ENCODE measurements around the gene PYCR2. TPM values are rescaled to one million over a fixed set of nuclear protein-coding genes. Genes with fewer than 3 reads are reported as not detected.

The PYCR2 gene
- total RNA-seq, 2 donors from 2014 or later, result 34.0 to 61.6 TPM

DNA sequence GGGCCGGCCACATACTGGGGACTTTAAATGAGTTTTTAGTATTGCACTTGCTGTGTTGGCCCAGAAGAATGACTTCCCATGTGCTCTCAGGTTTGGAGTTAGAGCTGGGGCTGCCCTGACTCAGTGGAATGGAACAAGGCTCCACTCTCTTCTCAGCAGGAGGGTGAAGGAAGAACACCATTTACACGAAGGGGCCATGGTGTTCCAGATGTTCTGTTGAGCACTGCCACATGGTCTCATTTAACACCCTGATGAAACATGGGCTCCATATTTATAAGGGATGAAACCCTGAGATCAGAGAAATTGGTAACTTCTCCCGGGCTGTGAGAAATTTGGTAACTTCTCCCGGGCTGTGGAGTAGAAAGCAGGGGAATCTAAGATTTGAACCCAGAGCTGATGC lies 5.8 kb downstream of the PYCR2 start:
- intact Hi-C loops (cut with DNase I), result no loop called here
- H3K4me1 ChIP-seq, result peaks cover 3% of the 10 kb centered on the region
- no peak overlapping the region for H3K4me3 ChIP-seq
- H3K27me3 ChIP-seq, result no peaks in the 10 kb centered on the region
- H3K9ac ChIP-seq (ENCODE audit: low read depth in 2 of 2, low read length in 2 of 2), result no peak overlapping the region
- no peaks in the 10 kb centered on the region for H3K9me3 ChIP-seq
- H3K27ac ChIP-seq, result no peak overlapping the region
- TF ChIP-seq, protein P1, sequence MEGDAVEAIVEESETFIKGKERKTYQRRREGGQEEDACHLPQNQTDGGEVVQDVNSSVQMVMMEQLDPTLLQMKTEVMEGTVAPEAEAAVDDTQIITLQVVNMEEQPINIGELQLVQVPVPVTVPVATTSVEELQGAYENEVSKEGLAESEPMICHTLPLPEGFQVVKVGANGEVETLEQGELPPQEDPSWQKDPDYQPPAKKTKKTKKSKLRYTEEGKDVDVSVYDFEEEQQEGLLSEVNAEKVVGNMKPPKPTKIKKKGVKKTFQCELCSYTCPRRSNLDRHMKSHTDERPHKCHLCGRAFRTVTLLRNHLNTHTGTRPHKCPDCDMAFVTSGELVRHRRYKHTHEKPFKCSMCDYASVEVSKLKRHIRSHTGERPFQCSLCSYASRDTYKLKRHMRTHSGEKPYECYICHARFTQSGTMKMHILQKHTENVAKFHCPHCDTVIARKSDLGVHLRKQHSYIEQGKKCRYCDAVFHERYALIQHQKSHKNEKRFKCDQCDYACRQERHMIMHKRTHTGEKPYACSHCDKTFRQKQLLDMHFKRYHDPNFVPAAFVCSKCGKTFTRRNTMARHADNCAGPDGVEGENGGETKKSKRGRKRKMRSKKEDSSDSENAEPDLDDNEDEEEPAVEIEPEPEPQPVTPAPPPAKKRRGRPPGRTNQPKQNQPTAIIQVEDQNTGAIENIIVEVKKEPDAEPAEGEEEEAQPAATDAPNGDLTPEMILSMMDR (IDR thresholded peaks at IDR 0.05), result no peak
- H3K36me3 ChIP-seq, result no peaks in the 10 kb centered on the region
- DNase-seq, result no peak

DNA sequence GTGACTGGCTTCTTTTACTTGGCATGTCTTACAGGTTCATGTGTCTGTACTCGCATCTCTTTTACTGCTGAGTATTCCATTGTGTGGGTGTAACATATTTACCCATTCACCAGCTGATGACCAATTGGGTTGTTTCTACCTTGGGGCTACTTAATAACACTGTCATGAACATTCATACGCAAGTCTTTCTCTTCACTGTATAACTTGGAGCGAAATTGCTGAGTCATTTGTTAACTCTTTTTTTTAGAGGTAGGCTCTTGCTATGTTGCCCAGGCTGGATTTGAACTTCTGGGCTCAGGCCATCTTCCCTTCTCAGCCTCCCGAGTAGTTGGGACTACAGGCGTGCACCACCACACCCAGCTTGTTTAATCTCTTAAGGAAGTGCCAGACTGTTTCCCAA lies 6.5 kb downstream of the PYCR2 start:
- TF ChIP-seq, protein P1 (IDR thresholded peaks at IDR 0.05), result no peak
- H3K4me3 ChIP-seq, result no peak overlapping the region
- intact Hi-C loops (cut with DNase I), result no loop called here
- H3K9ac ChIP-seq (ENCODE audit: low read depth in 2 of 2, low read length in 2 of 2), result no peak overlapping the region
- no peak overlapping the region for H3K27ac ChIP-seq
- H3K36me3 ChIP-seq, result no peaks in the 10 kb centered on the region
- peaks cover 3% of the 10 kb centered on the region for H3K4me1 ChIP-seq
- H3K9me3 ChIP-seq, result no peaks in the 10 kb centered on the region
- DNase-seq, result no peak
- no peaks in the 10 kb centered on the region for H3K27me3 ChIP-seq

DNA sequence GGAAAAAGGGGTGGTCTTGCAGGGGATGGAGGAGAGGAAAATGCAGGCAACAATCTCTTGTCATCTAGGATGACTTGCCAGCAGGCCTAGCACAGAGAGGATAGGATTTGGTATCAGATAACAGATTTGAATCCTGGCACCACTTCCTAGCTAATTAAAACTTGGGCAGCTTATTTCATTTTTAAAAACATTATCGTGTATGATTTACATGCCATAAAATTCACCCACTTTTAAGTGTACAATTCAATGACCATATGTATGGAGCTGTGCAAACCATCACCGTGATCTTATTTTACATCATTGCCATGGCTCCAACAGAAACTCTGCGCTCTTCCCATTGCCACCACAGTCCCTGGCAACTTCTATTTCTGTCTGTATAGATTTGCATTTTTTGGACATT lies 6.9 kb downstream of the PYCR2 start:
- Histone ChIP-seq H3K36me3 (no peaks in the 10 kb centered on the region), H3K4me3 (no peak overlapping the region), H3K27ac (no peak overlapping the region), H3K4me1 (peaks cover under 1% of the 10 kb centered on the region), H3K27me3 (no peaks in the 10 kb centered on the region), H3K9me3 (no peaks in the 10 kb centered on the region), H3K9ac (ENCODE audit: low read depth in 2 of 2, low read length in 2 of 2) (no peak overlapping the region)
- intact Hi-C loops (cut with DNase I), result no loop called here
- no peak for DNase-seq
- TF ChIP-seq, protein P1 (IDR thresholded peaks at IDR 0.05), result no peak

DNA sequence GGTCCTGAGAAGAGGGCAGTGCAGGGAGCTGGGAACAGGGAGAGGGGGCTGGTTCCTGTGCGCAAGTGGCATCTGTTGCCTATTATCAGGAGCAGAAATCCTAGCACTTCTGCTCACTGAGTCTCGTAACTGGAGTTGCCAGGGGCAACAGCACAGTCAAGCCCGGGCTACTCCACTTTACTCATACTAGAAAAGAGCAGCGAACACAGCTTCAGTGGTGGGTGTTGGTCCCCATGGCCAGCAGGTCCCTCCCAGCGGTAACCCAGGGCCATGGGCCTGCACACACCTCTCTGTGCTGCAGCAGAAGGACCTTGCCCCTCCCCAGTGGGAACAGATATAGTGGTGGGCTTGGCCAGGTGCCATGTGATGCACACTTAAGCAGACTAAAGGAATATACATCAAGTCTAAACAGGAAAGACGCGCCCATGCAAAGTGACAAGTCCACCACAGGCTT lies 8.5 kb downstream of the PYCR2 start:
- intact Hi-C loops (cut with DNase I), result no loop called here
- no peak overlapping the region for H3K27ac ChIP-seq
- TF ChIP-seq, protein P1 (IDR thresholded peaks at IDR 0.05), result no peak
- H3K36me3 ChIP-seq, result no peaks in the 10 kb centered on the region
- peaks cover 7% of the 10 kb centered on the region for H3K4me1 ChIP-seq
- H3K9ac ChIP-seq (ENCODE audit: low read depth in 2 of 2, low read length in 2 of 2), result no peak overlapping the region
- no peaks in the 10 kb centered on the region for H3K27me3 ChIP-seq
- no peak overlapping the region for H3K4me3 ChIP-seq
- DNase-seq, result no peak
- H3K9me3 ChIP-seq, result no peaks in the 10 kb centered on the region

DNA sequence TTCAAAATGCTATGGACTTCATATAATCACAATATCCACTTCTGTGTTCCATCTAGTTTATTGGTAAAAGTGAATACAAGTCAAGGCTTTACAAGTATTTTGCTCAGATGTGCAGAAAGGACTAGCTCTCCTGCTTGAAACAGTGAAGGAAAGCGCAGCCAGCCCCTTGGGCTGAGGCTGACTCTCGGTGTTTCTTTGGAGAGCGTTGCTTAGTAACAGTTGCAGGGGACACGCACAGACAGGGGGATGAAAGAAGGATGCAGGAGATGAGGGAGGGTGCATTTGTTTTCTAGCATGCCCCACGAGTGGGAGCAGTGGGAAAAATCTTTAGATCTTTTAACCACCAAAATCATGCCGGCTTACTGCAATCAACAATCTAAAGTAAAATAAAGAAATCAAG lies 9.1 kb downstream of the PYCR2 start:
- intact Hi-C loops (cut with DNase I), result loop anchor here (5.0 kb wide), 2 partner anchors 68 to 143 kb away; no protein-coding TSS in a partner anchor
- TF ChIP-seq, protein P1 (IDR thresholded peaks at IDR 0.05), result no peak
- H3K9ac ChIP-seq (ENCODE audit: low read depth in 2 of 2, low read length in 2 of 2), result no peak overlapping the region
- H3K27ac ChIP-seq, result no peak overlapping the region
- no peak overlapping the region for H3K4me3 ChIP-seq
- peaks cover 7% of the 10 kb centered on the region for H3K4me1 ChIP-seq
- H3K36me3 ChIP-seq, result no peaks in the 10 kb centered on the region
- no peak for DNase-seq
- no peaks in the 10 kb centered on the region for H3K27me3 ChIP-seq
- H3K9me3 ChIP-seq, result no peaks in the 10 kb centered on the region
